Endothelial cell of hepatic sinusoid (primary cell): ENCODE results near the gene TRPC4AP.

Source experiments
- in situ Hi-C: cut with HindIII; loops from 2 replicates; pipeline ENCODE4 v1.10.0; 2017; ENCODE audit warnings: low sequenced_read_pairs

Gene TRPC4AP

DNA sequence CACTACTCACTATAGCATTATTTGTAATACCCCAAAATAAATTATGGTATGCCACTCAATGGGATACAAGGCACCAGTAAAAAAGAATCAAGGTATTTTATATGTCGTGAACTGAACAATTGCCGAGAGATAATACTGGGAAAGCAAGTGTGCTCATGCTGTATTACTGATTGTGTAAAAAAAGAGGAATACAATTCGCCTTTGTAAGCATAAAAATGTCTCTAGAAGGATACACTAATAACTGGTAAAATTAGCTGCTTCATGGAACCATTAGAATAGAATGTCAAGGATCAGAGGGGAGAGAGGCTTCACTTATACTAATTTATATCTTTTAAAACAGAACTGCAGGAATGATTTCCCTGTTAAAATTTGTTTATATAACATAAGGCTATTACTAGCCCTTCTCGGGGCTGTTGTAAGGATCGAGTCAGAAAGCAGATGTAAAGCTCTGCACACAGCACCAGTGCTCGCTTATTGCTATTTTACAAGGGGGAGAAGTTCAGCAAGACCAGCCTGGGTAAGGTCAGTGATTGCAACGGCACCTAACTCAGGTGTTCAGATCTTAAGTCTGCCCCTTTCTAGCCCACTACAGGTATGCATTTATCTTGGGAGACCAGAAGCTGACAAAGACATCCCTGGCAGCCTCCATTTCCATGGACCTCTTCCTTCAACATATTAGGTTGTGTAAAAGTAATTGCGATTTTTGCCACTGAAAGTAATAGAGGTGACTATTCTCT is 75.3 kb downstream of the TRPC4AP start:
- in situ Hi-C loops = no loop called here

DNA sequence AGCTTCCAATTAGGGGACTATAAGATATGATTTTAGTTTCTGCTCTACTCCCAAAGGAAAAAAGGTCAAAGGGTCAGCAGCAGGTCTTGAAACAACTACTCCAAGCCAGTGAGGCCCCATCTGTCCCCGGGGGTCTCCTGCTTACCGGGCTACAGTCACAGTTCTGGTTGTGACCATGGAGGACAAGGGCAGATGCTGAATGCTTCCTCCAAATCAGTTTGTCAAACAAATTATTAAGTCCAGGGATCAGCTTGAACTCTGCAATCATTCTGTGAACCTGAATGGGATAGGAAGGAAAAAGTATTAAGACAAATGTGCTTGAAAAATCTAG is 76.8 kb downstream of the TRPC4AP start:
- in situ Hi-C loops = no loop called here

DNA sequence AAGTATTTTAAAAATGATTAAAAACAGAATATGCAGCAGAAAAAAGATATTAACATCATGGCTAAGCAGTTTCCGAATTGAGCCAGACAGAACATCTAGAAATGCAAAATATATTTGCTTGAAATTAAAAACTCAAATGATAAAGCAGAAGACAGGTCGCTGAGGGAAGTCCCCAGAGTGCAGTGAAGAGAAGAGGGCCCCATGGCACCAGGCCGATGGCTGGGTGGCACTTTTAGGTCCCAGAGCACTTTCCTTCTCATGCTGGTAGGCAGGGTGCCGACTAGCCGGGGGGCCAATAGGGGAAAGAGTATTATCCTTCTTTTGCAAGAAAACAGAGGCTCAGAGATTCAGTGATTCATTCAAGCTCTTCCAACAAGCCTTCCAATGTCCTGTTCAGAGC is 78.1 kb downstream of the TRPC4AP start:
- in situ Hi-C loops = no loop called here

- in situ Hi-C loops = no loop called here
These were observed 78.9 kb downstream of the TRPC4AP start for GRCh38 chr20:35013421-35014411.

- in situ Hi-C loops = no loop called here
These were observed 80.2 kb downstream of the TRPC4AP start for GRCh38 chr20:35012227-35013069.

- in situ Hi-C loops = no loop called here
These were observed 80.9 kb downstream of the TRPC4AP start for GRCh38 chr20:35011589-35012226.

- in situ Hi-C loops = no loop called here
These were observed 82.0 kb downstream of the TRPC4AP start for GRCh38 chr20:35010405-35011192.

DNA sequence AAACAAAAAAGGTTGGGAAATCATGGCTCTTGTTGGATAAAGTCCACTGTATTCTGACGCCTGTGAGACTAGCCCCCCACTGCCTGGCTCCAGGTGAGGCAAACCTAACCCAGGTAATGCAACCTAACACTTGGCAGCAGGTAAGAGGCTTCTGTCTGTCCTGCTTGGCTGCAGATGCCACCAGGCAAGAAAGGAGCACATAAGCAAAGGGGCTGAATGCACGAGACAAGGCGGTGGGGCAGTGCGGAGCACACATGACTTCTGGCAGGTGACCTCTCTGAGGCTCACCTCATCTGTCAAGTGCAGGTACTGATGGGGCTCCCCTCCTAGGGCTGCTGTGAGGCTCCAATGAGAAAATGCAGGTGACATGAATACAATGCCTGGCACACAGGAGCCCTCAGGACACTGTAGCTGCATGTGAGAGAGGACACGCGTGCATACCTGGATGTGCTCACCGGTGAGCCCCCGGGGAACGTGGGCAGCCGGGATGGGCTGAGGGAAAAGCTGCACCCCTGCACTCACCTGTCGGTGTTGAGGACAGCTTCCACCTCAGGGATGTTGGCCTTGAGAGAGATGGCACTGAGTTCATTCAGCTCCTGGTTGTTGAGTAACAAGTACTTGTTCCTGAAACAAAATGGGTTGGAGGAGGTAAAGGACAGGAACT is 82.8 kb downstream of the TRPC4AP start:
- in situ Hi-C loops = no loop called here

DNA sequence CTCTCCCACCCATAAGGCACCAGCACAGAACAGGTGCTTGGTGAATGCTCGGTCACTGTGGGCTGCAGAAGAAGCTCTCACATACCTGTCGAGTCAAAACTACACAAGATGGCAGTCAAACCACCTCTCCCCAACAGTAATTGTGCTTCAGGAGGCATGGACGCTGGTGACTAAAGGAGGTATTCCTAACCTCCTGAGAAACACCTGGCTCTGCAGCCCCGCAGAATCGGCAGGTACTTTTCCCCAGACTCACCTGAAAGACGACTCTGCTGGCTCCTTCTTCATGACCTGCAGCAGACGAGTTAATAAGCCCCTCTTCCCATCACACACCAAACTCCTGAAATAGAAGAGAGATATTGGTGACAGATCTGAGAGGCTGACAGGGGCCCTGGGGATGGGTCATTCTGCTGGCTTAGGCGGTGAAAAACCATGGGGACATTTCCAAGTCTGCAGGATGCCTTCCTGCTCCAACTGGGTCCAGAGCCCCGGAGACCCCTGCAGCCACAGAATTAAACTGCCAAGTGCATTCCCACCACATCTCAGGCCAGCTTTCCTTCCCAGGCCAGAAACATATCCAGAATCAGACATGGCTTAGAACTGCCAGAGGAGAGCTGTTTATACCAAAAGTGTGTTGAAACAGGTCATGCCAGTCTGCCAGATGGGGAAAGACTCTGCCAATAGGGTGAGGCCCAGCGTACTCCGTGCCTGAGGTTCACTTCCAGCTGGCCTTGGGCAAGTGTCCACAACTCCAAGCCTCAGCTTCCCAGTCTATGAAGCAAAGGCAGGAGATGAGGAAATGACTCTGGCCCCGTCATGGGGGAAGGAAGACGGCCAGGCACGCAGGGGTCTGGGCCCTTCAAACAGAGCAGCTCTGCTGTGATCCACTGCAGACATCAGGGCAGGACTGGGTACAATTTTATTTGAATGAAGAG is 83.9 kb downstream of the TRPC4AP start:
- in situ Hi-C loops = no loop called here

- in situ Hi-C loops = no loop called here
These were observed 84.7 kb downstream of the TRPC4AP start for GRCh38 chr20:35007891-35008290.

- in situ Hi-C loops = no loop called here
These were observed 85.2 kb downstream of the TRPC4AP start for GRCh38 chr20:35007413-35007812.

DNA sequence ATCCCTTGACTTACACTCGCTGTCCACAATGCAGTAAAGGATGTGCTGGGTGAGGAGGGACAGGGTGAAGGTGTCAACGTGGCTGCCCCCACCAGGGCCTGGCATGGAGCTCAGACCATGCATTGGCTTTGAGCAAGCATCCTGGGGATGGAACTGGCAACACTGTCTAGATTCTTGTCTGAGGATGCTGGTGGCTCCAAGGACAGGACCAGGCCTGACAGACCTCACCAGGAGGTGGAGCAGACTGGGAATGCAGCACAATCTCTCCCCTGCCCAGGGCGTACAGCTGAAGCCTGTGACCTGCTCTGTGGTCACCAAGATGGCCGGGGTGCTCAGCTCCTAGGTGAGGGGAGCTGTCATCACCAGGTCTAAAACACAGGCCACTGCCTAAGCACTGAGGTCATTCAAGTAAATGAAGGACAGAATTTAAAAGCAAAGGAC is 86.1 kb downstream of the TRPC4AP start:
- in situ Hi-C loops = no loop called here

DNA sequence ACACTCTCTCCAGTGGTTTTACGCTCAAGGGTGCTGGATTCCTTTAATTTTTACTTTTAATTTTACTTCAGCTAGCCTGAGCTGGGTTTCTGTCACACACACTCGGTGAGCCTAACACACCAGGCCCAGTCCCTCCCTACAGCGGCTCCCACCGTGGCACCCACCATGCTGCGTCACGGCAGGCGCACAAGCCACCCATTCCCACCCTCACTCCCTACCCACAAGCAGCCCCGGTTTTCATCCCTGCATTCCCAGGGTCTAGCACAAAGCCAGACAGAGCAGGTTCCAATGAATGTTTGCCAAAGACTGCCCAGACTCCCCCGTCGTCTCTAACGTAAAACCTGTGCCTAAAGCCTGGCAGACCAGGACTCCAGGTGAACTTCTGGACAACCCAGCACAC is 86.6 kb downstream of the TRPC4AP start:
- in situ Hi-C loops = no loop called here

GRCh38 chr20:35005463-35005961 is 87.1 kb downstream of the TRPC4AP start:
- in situ Hi-C loops = no loop called here

DNA sequence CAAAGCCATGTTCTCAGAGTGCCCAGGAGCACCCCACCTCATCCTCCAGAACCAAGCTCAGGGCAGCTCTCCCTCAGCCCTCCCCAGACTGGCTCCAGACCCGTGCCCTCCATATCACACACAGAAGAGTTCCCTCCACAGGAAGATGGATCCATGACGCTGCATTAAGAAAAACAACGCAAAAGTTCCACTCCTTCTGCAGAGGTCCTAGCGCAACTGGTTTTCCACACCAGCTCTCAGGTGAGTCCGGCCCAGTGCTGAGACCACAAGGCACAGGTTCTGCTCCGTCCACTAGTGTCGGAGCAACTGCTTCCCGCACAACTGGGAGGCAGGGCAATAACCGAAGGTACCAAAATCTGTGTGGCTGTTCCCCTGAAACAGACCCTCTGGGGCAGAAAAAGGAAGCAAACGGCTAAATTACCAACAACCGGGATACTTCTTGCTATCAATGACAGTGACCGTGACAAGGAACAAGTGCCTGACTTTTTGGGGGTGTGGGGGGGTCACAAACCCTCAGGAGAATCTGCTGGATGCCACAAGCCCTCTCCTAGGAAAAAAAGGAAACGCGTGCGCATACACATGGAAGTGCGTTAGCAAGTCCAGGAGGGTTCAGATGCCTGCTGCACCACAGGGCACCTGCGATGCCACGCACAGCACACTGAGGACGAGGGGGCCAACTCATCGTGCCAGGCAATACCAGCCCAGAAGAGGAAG is 87.7 kb downstream of the TRPC4AP start:
- in situ Hi-C loops = no loop called here

GRCh38 chr20:35004051-35004725 is 88.4 kb downstream of the TRPC4AP start:
- in situ Hi-C loops = no loop called here
